OCI-LY3 (cell line): ENCODE results near the gene CXCL5.

Experiments used
- H2AFZ ChIP-seq: fragments of 200-600, 300-600 bp; shearing (Covaris generic); 2 replicates; pipeline ENCODE4 v1.6.0; 2014; ENCODE audit warnings: antibody characterized with exemption, low read depth, low read length
- H3K27ac ChIP-seq: fragments of 200-600, 300-600 bp; sonication (generic); 2 replicates; pipeline ENCODE4 v1.5.1; 2014; ENCODE audit warnings: mild to moderate bottlenecking, low read length, moderate library complexity, mixed read lengths
- H3K27me3 ChIP-seq: fragments of 200-600, 300-600 bp; sonication (generic); 2 replicates; pipeline ENCODE4 v1.6.1; 2014; ENCODE audit warnings: low read depth, low read length, mixed read lengths
- H3K36me3 ChIP-seq: fragments of 200-600, 300-600 bp; sonication (generic); replicated peaks from 2 replicates; pipeline ENCODE3; 2014; ENCODE audit warnings: low read depth, low read length, mixed read lengths
- H3K4me1 ChIP-seq: fragments of 300-600, 200-600 bp; sonication (generic); 2 replicates; pipeline ENCODE4 v1.6.1; 2014; ENCODE audit warnings: low read length, mixed read lengths
- H3K4me2 ChIP-seq: fragments of 200-600, 300-600 bp; sonication (generic); 2 replicates; pipeline ENCODE4 v1.6.1; 2014; ENCODE audit warnings: low read length, mixed read lengths
- H3K4me3 ChIP-seq: fragments of 300-600, 200-600 bp; sonication (generic); 2 replicates; pipeline ENCODE4 v1.5.1; 2014; ENCODE audit warnings: antibody characterized with exemption, mild to moderate bottlenecking, low read length, moderate library complexity
- H3K79me2 ChIP-seq: fragments of 300-600, 200-600 bp; shearing (Covaris generic); 2 replicates; pipeline ENCODE4 v1.6.1; 2014; ENCODE audit warnings: mild to moderate bottlenecking, low read length, mixed read lengths
- H3K9ac ChIP-seq: fragments of 300-600, 200-600 bp; shearing (Covaris generic); 2 replicates; pipeline ENCODE4 v1.6.0; 2014; ENCODE audit warnings: mild to moderate bottlenecking, low read length, moderate library complexity
- H3K9me3 ChIP-seq: fragments of 200-600, 300-600 bp; shearing (Covaris generic); 2 replicates; pipeline ENCODE4 v1.6.1; 2014; ENCODE audit warnings: low read length, mixed read lengths; ENCODE audit not compliant: insufficient read depth
- H4K20me1 ChIP-seq: fragments of 200-600, 300-600 bp; sonication (generic); 2 replicates; pipeline ENCODE4 v1.6.1; 2016; ENCODE audit warnings: low read length, mixed read lengths; ENCODE audit not compliant: insufficient read depth
- EZH2phosphoT487 ChIP-seq: fragments of 200-600 bp; shearing (Covaris generic); IDR thresholded peaks from 2 replicates; pipeline ENCODE4 v1.6.1; 2018; ENCODE audit warnings: antibody characterized with exemption, mixed run types, low read depth
- TF ChIP-seq, protein P1 (sequence below): fragments of 200-600, 300-600 bp; sonication (generic); IDR thresholded peaks from 2 replicates; pipeline ENCODE4 v1.5.1; 2014; ENCODE audit warnings: antibody characterized with exemption, low read length, low read depth

The CXCL5 gene

DNA sequence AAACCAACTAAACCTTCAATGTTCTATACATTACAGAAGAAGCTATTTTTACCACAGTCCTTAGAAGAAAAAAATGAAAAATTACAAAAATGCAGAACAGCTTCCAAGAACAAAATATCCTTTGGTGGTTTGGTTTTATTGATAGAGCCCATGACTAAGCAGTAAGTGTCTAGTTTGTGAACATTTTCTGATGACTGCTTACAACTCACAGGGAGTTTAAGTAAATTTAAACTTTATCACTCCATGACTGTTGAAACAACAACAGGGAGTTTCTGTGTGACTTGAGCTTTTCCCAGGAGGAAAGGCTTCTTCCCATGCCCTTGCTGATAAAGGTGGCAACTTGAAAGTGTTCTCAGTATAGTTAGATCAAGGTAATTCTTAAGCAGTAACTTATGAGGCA is 19.6 kb downstream of the CXCL5 start:
- H3K27me3 ChIP-seq: no peaks in the 10 kb centered on the region
- H3K4me3 ChIP-seq: no peak overlapping the region
- no peak overlapping the region for H3K4me2 ChIP-seq
- no peaks in the 10 kb centered on the region for H4K20me1 ChIP-seq
- no peaks in the 10 kb centered on the region for H3K36me3 ChIP-seq
- no peaks in the 10 kb centered on the region for H3K9me3 ChIP-seq
- no peak overlapping the region for H3K27ac ChIP-seq
- no peak overlapping the region for H3K9ac ChIP-seq
- no peaks in the 10 kb centered on the region for H3K4me1 ChIP-seq
- H3K79me2 ChIP-seq: no peaks in the 10 kb centered on the region
- no peak overlapping the region for H2AFZ ChIP-seq
- TF ChIP-seq EZH2phosphoT487: no peak
- TF ChIP-seq, protein P1, sequence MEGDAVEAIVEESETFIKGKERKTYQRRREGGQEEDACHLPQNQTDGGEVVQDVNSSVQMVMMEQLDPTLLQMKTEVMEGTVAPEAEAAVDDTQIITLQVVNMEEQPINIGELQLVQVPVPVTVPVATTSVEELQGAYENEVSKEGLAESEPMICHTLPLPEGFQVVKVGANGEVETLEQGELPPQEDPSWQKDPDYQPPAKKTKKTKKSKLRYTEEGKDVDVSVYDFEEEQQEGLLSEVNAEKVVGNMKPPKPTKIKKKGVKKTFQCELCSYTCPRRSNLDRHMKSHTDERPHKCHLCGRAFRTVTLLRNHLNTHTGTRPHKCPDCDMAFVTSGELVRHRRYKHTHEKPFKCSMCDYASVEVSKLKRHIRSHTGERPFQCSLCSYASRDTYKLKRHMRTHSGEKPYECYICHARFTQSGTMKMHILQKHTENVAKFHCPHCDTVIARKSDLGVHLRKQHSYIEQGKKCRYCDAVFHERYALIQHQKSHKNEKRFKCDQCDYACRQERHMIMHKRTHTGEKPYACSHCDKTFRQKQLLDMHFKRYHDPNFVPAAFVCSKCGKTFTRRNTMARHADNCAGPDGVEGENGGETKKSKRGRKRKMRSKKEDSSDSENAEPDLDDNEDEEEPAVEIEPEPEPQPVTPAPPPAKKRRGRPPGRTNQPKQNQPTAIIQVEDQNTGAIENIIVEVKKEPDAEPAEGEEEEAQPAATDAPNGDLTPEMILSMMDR: no peak

DNA sequence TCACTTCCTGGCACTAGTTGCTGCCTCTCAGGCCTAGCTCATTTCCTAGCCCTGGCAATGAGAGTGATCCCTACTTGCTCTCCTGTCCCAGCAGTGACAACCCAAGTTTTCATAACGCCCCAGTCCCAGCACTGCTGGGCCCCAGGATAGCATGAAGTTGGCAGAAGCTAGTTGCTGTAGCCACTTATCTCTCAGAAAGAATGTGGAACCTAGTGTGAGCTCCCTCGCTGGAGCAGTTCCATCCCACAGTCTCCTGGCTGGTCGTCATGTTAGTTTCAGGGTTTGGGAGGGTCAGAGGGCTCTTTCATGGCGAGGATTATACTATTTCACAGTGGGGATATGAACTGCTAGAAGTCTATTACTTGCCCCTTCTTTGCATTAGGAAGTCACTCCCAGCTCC is 21.8 kb downstream of the CXCL5 start:
- Histone ChIP-seq H3K79me2 (no peaks in the 10 kb centered on the region), H3K9me3 (no peaks in the 10 kb centered on the region), H3K36me3 (no peaks in the 10 kb centered on the region), H4K20me1 (no peaks in the 10 kb centered on the region), H3K27me3 (no peaks in the 10 kb centered on the region), H2AFZ (no peak overlapping the region), H3K27ac (no peak overlapping the region), H3K4me1 (no peaks in the 10 kb centered on the region), H3K4me2 (no peak overlapping the region), H3K9ac (no peak overlapping the region), H3K4me3 (no peak overlapping the region)
- no peak for TF ChIP-seq EZH2phosphoT487
- TF ChIP-seq, protein P1: no peak

DNA sequence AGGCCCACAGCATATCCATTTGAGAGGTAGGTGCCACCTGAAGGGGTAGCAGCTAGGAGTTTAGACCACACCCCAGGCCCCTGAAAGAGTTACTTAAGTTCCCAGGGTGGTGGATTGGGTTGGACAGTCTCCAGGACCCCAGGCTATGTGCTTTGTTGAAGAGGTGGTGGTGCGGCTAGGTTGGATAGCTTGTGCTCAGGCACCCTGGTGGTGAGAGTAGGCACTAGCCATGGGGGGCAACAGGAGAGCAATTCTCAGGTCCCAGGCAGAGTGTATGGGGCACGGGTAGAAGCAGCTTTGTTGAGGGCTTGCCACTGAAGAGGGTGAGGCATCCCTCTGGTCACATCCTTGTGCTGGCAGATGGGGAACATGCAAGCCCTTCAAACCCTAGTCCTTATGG is 22.3 kb downstream of the CXCL5 start:
- H3K4me3 ChIP-seq: no peak overlapping the region
- H4K20me1 ChIP-seq: no peaks in the 10 kb centered on the region
- no peaks in the 10 kb centered on the region for H3K27me3 ChIP-seq
- no peaks in the 10 kb centered on the region for H3K36me3 ChIP-seq
- TF ChIP-seq, protein P1: no peak
- TF ChIP-seq EZH2phosphoT487: no peak
- no peaks in the 10 kb centered on the region for H3K4me1 ChIP-seq
- H2AFZ ChIP-seq: no peak overlapping the region
- H3K79me2 ChIP-seq: no peaks in the 10 kb centered on the region
- H3K4me2 ChIP-seq: no peak overlapping the region
- H3K27ac ChIP-seq: no peak overlapping the region
- H3K9ac ChIP-seq: no peak overlapping the region
- H3K9me3 ChIP-seq: no peaks in the 10 kb centered on the region

DNA sequence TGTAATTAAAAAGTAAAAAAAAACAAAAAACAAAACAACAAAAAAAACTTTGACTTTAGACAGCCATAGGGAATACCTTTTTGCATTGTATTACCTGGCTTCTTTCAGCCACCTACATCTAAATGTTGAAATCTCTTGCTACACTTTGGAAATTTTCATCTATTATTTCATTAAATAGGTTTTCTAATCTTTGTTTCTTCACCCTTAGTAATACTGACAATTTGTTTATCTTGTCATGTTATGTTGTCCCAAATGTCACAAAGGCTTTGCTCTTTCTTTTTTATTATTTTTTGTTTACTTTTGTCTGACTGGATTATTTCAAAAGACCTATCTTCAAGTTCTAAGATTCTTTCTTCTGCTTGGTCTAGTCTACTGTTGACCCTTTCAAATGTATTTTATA is 24.1 kb downstream of the CXCL5 start:
- Histone ChIP-seq H3K4me2 (no peak overlapping the region), H3K4me1 (no peaks in the 10 kb centered on the region), H3K36me3 (no peaks in the 10 kb centered on the region), H2AFZ (no peak overlapping the region), H3K27me3 (no peaks in the 10 kb centered on the region), H3K79me2 (no peaks in the 10 kb centered on the region), H3K9ac (no peak overlapping the region), H3K27ac (no peak overlapping the region), H4K20me1 (no peaks in the 10 kb centered on the region), H3K4me3 (no peak overlapping the region), H3K9me3 (no peaks in the 10 kb centered on the region)
- TF ChIP-seq, protein P1: no peak
